ENCODE data around the gene PKN1.

The PKN1 gene

GRCh38 chr19:14479975-14480699 lies 47.0 kb downstream of the PKN1 start:
- Histone ChIP-seq H2AFZ (ENCODE audit: low read depth, low read length) (no peak overlapping the region), H3K4me1 (ENCODE audit: insufficient read depth, low read length) (peaks cover 7% of the 10 kb centered on the region), H3K27me3 (ENCODE audit: insufficient read depth, low read length) (no peaks in the 10 kb centered on the region), H3K36me3 (ENCODE audit: insufficient read depth, low read length) (peaks cover 24% of the 10 kb centered on the region), H3K9me3 (ENCODE audit: low read length) (no peaks in the 10 kb centered on the region), H3K4me3 (ENCODE audit: low read length) (no peak overlapping the region)

- peaks cover 4% of the 10 kb centered on the region for H3K4me1 ChIP-seq (ENCODE audit: insufficient read depth, low read length)
- H2AFZ ChIP-seq (ENCODE audit: low read depth, low read length) = no peak overlapping the region
- no peaks in the 10 kb centered on the region for H3K27me3 ChIP-seq (ENCODE audit: insufficient read depth, low read length)
- H3K4me3 ChIP-seq (ENCODE audit: low read length) = no peak overlapping the region
- H3K9me3 ChIP-seq (ENCODE audit: low read length) = no peaks in the 10 kb centered on the region
- H3K36me3 ChIP-seq (ENCODE audit: insufficient read depth, low read length) = peaks cover 24% of the 10 kb centered on the region
Measured at GRCh38 chr19:14480700-14481079, 47.6 kb downstream of the PKN1 start.

- Histone ChIP-seq H3K4me3 (ENCODE audit: low read length) (no peak overlapping the region), H3K9me3 (ENCODE audit: low read length) (no peaks in the 10 kb centered on the region), H2AFZ (ENCODE audit: low read depth, low read length) (no peak overlapping the region), H3K27me3 (ENCODE audit: insufficient read depth, low read length) (no peaks in the 10 kb centered on the region), H3K4me1 (ENCODE audit: insufficient read depth, low read length) (no peaks in the 10 kb centered on the region), H3K36me3 (ENCODE audit: insufficient read depth, low read length) (peaks cover 27% of the 10 kb centered on the region)
Measured at GRCh38 chr19:14482172-14482941, 49.3 kb downstream of the PKN1 start.

GRCh38 chr19:14487370-14488125 lies 54.4 kb downstream of the PKN1 start:
- no peak overlapping the region for H3K4me3 ChIP-seq (ENCODE audit: low read length)
- no peaks in the 10 kb centered on the region for H3K27me3 ChIP-seq (ENCODE audit: insufficient read depth, low read length)
- H3K36me3 ChIP-seq (ENCODE audit: insufficient read depth, low read length) = peaks cover 22% of the 10 kb centered on the region
- no peak overlapping the region for H2AFZ ChIP-seq (ENCODE audit: low read depth, low read length)
- no peaks in the 10 kb centered on the region for H3K9me3 ChIP-seq (ENCODE audit: low read length)
- no peaks in the 10 kb centered on the region for H3K4me1 ChIP-seq (ENCODE audit: insufficient read depth, low read length)

- Histone ChIP-seq H3K4me1 (ENCODE audit: insufficient read depth, low read length) (peaks cover 20% of the 10 kb centered on the region), H3K27me3 (ENCODE audit: insufficient read depth, low read length) (peaks cover 2% of the 10 kb centered on the region), H3K4me3 (ENCODE audit: low read length) (no peak overlapping the region), H3K36me3 (ENCODE audit: insufficient read depth, low read length) (peaks cover 22% of the 10 kb centered on the region), H3K9me3 (ENCODE audit: low read length) (no peaks in the 10 kb centered on the region), H2AFZ (ENCODE audit: low read depth, low read length) (no peak overlapping the region)
Measured at GRCh38 chr19:14492756-14493337, 59.7 kb downstream of the PKN1 start.

- no peak overlapping the region for H2AFZ ChIP-seq (ENCODE audit: low read depth, low read length)
- peaks cover 21% of the 10 kb centered on the region for H3K4me1 ChIP-seq (ENCODE audit: insufficient read depth, low read length)
- H3K4me3 ChIP-seq (ENCODE audit: low read length) = peak overlapping the region; percentile 85
- peaks cover 15% of the 10 kb centered on the region for H3K36me3 ChIP-seq (ENCODE audit: insufficient read depth, low read length)
- H3K9me3 ChIP-seq (ENCODE audit: low read length) = no peaks in the 10 kb centered on the region
- H3K27me3 ChIP-seq (ENCODE audit: insufficient read depth, low read length) = peaks cover 2% of the 10 kb centered on the region
Measured at GRCh38 chr19:14494411-14494810, 61.3 kb downstream of the PKN1 start.

- Histone ChIP-seq H3K4me1 (ENCODE audit: insufficient read depth, low read length) (peaks cover 21% of the 10 kb centered on the region), H3K27me3 (ENCODE audit: insufficient read depth, low read length) (peaks cover 2% of the 10 kb centered on the region), H3K9me3 (ENCODE audit: low read length) (no peaks in the 10 kb centered on the region), H3K36me3 (ENCODE audit: insufficient read depth, low read length) (peaks cover 13% of the 10 kb centered on the region), H2AFZ (ENCODE audit: low read depth, low read length) (peak overlapping the region; percentile 62), H3K4me3 (ENCODE audit: low read length) (peak overlapping the region; percentile 85)
Measured at GRCh38 chr19:14494910-14495671, 62.0 kb downstream of the PKN1 start.

- peaks cover 21% of the 10 kb centered on the region for H3K4me1 ChIP-seq (ENCODE audit: insufficient read depth, low read length)
- H3K27me3 ChIP-seq (ENCODE audit: insufficient read depth, low read length) = peaks cover 2% of the 10 kb centered on the region
- peak overlapping the region; percentile 85 for H3K4me3 ChIP-seq (ENCODE audit: low read length)
- peak overlapping the region; percentile 62 for H2AFZ ChIP-seq (ENCODE audit: low read depth, low read length)
- H3K9me3 ChIP-seq (ENCODE audit: low read length) = no peaks in the 10 kb centered on the region
- H3K36me3 ChIP-seq (ENCODE audit: insufficient read depth, low read length) = peaks cover 11% of the 10 kb centered on the region
Measured at GRCh38 chr19:14495672-14496028, 62.5 kb downstream of the PKN1 start.

GRCh38 chr19:14496029-14496833 lies 63.1 kb downstream of the PKN1 start, which contains the start of gene GIPC1:
GIPC1 (minus strand) TSS chr19:14496127; CDS start chr19:14482976, 13,151 bp downstream.
- peaks cover 8% of the 10 kb centered on the region for H3K36me3 ChIP-seq (ENCODE audit: insufficient read depth, low read length)
- peaks cover 2% of the 10 kb centered on the region for H3K27me3 ChIP-seq (ENCODE audit: insufficient read depth, low read length)
- peaks cover 21% of the 10 kb centered on the region for H3K4me1 ChIP-seq (ENCODE audit: insufficient read depth, low read length)
- H2AFZ ChIP-seq (ENCODE audit: low read depth, low read length) = peak within 1 kb of the TSS; percentile 62
- H3K9me3 ChIP-seq (ENCODE audit: low read length) = no peaks in the 10 kb centered on the region
- peak within 1 kb of the TSS; percentile 85 for H3K4me3 ChIP-seq (ENCODE audit: low read length)

GRCh38 chr19:14496834-14497227 lies 63.7 kb downstream of the PKN1 start:
- Histone ChIP-seq H2AFZ (ENCODE audit: low read depth, low read length) (peak overlapping the region; percentile 22), H3K36me3 (ENCODE audit: insufficient read depth, low read length) (peaks cover 6% of the 10 kb centered on the region), H3K27me3 (ENCODE audit: insufficient read depth, low read length) (peaks cover 2% of the 10 kb centered on the region), H3K9me3 (ENCODE audit: low read length) (no peaks in the 10 kb centered on the region), H3K4me3 (ENCODE audit: low read length) (peak overlapping the region; percentile 41), H3K4me1 (ENCODE audit: insufficient read depth, low read length) (peaks cover 21% of the 10 kb centered on the region)

GRCh38 chr19:14497228-14497921 lies 64.3 kb downstream of the PKN1 start:
- Histone ChIP-seq H3K27me3 (ENCODE audit: insufficient read depth, low read length) (peaks cover 2% of the 10 kb centered on the region), H2AFZ (ENCODE audit: low read depth, low read length) (no peak overlapping the region), H3K4me1 (ENCODE audit: insufficient read depth, low read length) (peaks cover 21% of the 10 kb centered on the region), H3K4me3 (ENCODE audit: low read length) (no peak overlapping the region), H3K36me3 (ENCODE audit: insufficient read depth, low read length) (peaks cover 6% of the 10 kb centered on the region), H3K9me3 (ENCODE audit: low read length) (no peaks in the 10 kb centered on the region)
